GM21390 (cell line): ENCODE measurements around the gene KAT6B.

Experiments used
- ATAC-seq: cut with Tn5 transposase; IDR thresholded peaks from one replicate; pipeline ENCODE4 v1.9.1; 2021; ENCODE audit not compliant: unreplicated experiment

The KAT6B gene

GRCh38 chr10:75058161-75058560 lies 231.8 kb downstream of the KAT6B start:
- ATAC-seq: no peak

DNA sequence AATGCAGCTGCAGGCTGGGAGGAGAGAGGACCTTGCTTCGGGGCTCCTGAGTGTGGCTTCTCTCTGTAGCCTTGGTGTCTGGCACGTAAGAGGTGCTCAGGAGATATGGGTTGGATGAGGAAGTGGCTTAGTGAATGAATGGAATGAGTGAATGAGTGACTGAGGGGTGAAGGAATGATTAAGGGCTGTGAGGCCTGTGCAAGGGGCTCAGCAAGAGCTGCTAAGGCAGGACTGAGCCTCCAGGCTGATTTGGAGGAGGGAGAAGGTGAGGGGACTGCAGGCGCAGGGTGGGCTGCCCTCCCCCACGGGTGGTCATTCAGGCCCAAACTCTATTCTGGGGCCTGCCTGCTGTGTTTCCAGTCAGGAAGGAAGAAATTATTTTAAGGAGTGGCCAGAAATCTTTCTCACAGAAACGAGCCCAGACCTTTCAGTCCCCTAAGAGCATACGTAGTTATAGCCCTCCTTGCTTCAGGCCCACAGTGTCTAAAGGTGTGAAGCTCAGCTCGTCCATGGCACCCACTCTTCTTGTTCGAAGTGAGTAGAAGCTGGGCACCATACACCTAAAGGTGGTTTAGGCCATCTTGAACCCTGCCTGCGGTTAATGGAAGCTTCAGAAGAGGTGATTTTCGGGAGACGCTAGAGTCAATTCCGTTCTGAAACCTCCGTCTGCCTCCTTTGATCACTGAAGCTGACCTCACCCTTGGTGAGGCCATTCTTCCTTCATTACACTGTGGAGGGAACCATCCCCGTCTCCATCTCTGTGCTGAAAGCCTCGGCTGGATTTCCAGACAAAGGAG lies 235.5 kb downstream of the KAT6B start:
- no peak for ATAC-seq

- no peak for ATAC-seq
Observed at GRCh38 chr10:75062506-75063299, 236.3 kb downstream of the KAT6B start.

- no peak for ATAC-seq
Observed at GRCh38 chr10:75063461-75064230, 237.2 kb downstream of the KAT6B start.

GRCh38 chr10:75065076-75065475 lies 238.7 kb downstream of the KAT6B start:
- ATAC-seq: no peak

- no peak for ATAC-seq
Observed at GRCh38 chr10:75066271-75066670, 239.9 kb downstream of the KAT6B start.

DNA sequence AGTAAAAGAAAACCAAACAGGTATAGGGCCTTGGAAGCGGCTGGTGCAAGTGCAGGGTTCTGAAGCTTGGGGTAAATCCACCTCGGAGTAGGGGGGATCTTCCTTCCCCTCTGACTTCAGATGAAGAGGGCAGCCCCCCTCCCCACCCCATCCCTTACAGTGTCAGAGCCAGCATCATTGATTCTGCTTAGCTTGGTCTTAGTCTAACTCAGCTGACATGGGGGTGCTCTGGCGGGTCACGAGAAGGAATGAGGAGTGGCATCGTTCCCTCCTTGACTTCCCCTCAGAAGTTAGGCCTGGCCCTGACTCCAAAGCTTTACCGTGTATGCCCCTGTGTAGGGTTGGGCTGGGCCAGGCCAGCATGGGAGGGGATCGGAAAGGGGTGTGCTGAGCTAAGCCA lies 240.9 kb downstream of the KAT6B start:
- ATAC-seq: no peak

GRCh38 chr10:75068523-75068922 lies 242.1 kb downstream of the KAT6B start:
- no peak for ATAC-seq

DNA sequence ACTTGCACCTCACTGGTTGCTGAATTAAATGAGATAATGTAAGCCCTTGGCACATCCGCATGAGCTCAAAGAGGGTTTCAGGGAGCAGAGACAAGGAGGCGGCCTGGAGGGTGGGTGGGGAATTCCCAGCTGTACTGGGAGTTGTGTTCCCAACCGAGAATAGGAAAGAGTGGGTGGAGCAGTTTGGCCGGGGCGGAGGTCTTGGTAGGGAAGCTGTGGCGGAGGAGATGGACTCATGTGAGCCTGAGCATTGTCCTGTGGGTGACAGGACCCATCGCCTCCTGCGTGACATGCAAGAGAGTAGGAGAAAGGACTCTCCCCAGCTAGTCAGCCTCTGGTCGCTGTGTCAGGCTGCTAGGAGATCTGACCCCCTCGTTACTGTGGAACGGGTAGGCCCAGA lies 244.1 kb downstream of the KAT6B start:
- no peak for ATAC-seq

GRCh38 chr10:75070961-75071428 lies 244.6 kb downstream of the KAT6B start:
- no peak for ATAC-seq

DNA sequence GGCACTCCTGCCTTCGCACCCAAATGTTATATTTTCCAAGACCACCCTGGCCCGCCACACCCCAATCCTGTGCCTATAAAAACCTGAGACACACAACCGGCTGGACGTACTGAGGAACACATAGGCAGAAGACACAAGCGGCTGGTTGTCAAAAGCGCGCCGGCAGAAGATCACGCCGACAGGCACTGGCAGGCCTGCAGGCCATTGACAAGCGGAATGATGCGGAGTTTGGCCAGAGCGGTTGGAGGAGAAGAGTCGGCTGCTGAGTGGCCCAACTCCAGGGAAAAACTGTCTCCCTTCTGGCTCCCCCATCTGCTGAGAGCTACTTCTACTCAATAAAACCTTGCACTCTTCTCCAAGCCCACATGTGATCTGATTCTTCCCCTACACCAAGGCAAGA lies 245.4 kb downstream of the KAT6B start:
- no peak for ATAC-seq

DNA sequence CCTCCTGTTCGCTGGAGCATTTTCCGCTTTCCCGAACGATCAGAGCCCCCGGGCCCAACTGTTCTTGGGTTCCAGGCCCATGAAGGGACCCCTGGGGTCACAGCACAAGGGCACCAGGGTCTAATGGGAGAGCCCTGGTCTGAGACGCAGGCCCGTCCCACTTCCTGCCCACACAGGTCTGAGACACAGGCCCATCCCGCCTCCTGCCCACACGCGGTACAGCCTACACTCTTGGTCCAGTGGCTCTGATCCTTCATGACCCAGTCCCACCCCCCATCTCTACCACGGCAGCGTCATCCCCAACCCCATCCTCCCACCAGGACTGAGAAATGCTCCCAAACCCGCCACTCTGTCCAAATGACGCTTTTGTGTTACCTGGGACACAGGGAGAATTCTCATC lies 246.3 kb downstream of the KAT6B start:
- ATAC-seq: no peak

- no peak for ATAC-seq
Observed at GRCh38 chr10:75073442-75073841, 247.0 kb downstream of the KAT6B start.

DNA sequence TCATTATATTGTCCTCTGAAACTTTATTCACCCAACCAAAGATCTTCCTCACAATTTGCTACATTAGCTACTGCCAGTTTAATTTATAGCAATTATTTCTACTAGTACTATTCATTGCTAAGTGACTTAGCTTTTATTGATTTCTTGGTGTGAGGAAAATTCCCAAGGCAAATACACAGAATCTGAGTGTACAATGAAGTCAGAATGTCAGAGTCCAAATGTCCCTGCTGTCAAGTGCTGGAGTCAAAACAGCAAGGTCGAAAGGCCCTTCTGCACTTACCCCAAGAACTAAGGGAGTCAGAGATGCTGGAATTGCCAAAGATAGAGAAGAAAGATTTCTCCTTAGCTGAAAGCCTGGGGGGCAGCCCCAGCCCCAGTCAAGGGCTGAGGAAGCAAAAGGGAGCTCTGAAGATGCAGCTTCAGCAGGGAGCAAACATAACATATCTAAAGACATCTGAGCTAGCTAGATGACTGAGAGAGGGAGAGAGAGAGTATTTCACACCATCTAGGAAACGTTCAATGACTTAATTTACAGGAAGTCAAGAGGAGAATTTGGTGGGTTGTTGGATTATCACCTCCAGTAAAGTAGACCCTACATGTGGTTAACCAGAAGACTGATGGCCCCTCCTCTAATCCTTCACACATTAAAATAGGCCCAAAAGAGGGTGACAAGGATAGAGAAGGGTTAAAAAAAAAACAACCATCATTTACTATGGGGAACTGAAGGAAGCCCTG lies 248.5 kb downstream of the KAT6B start:
- ATAC-seq: no peak

- ATAC-seq: no peak
Observed at GRCh38 chr10:75076348-75076747, 249.9 kb downstream of the KAT6B start.

- ATAC-seq: no peak
Observed at GRCh38 chr10:75079436-75080083, 253.2 kb downstream of the KAT6B start.

DNA sequence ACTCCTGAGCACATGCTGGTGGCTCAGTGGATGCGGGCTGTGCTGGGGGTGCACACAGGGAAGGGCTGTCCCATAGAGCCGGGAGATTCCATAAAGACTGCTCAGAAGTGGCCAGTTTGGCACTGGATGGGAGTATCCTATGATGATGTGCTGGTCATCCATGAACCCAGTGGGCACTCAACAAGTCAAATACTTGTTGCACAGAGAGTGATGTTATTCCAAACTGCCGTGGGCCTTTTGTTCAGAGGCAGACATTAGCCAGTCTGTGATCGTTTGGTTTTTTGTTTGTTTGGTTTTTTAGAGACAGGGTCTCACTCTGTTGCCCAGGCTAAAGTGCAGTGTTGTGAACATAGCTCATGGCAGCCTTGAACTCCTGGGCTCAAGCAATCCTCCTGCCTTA lies 254.2 kb downstream of the KAT6B start:
- ATAC-seq: no peak

DNA sequence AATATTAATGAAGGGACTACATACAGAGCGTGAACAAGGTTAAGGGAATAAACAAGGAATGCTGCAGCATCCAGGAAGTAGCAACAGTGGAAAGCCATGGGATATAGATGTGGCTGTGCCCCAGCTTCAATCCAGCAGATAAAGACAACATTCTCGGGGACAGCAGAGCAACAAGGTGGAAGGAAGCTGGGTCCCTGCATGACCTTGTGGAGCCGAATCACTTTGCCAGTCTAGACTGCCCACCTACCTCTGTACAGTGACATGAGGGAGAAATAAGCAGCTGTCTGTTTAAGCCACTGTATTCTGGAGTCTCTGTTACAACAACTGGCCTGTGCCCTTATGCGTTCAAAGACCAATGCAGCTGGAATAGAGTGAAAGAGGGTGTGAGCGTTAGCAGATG lies 255.0 kb downstream of the KAT6B start:
- no peak for ATAC-seq
